Measurements from ENCODE around the gene LINGO3. TPM values are rescaled to one million over a fixed set of nuclear protein-coding genes. Genes with fewer than 3 reads are reported as not detected.
"Not testable (repeated sequence)": the region's sequence is repeated elsewhere in the genome, so short reads cannot be mapped to it uniquely, and the experiment has no call there.

Gene LINGO3
- total RNA-seq (2014; rRNA removed; shearing (Covaris generic); ENCODE audit: low replicate concordance), result not detected in 2 replicates

DNA sequence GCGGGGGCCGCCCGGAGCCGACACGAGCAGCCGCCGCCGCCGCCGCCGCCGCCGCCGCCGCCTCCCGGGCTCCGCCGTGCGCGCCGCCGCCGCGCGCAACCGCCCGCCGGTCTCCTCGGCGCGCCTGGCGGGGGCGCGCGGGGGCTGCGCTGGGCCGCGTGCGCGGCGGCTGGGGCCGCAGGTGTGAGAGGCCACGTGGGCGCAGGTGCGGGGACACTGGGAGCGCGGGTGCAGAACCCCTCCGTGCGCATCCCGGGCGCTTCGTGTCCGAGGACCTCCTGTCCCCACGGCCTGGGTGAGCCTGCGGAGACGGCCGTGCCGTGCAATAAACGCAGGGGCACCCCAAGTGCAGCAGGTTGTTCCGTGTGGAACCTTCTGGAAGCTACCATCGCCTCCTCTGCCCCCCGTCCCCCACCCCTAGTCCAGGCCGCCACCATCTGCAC is at the start of gene LINGO3:
Gene LINGO3, minus strand, starts transcription at position 41 of the 443 bp plus-strand sequence. CDS start 16,378 bp downstream, outside the sequence.
- in situ Hi-C loops (cut with HindIII; ENCODE audit: low pct_unique_long_range_greater_than_20kb, low sequenced_read_pairs), result no loop called here
- DNase-seq (ENCODE audit: low read depth), result no peak

DNA sequence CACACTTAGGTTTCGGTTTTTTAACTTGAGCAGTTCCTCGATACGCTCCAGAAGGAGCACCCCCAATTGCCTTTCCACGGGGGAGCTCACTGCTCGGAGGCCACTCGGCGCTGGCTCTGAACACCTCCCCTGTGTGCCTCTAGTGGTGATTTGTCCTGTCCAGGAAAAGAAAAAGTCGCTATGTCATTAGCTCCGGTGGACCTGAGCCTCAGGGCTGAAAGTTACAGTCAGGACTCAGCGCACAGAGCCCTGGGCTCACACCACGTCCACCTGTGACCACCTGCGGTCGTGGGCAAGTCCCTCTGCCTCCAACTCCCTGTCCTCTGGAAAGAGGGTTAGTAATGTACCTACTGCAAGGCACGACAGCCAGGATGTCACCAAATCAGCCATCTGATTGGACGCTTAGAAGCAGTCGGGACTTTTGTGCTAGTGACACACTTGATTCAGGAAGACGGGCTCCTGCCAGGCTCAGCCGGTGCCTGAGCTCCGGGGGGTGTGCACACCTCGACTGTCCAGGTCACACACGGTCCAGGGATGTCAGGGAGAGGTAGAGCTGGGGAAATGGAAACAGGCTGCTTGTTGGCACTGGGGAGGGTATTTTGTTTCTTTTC is 48.2 kb upstream of the LINGO3 start:
- DNase-seq (ENCODE audit: low read depth), result no peak
- in situ Hi-C loops (cut with HindIII; ENCODE audit: low pct_unique_long_range_greater_than_20kb, low sequenced_read_pairs), result no loop called here

DNA sequence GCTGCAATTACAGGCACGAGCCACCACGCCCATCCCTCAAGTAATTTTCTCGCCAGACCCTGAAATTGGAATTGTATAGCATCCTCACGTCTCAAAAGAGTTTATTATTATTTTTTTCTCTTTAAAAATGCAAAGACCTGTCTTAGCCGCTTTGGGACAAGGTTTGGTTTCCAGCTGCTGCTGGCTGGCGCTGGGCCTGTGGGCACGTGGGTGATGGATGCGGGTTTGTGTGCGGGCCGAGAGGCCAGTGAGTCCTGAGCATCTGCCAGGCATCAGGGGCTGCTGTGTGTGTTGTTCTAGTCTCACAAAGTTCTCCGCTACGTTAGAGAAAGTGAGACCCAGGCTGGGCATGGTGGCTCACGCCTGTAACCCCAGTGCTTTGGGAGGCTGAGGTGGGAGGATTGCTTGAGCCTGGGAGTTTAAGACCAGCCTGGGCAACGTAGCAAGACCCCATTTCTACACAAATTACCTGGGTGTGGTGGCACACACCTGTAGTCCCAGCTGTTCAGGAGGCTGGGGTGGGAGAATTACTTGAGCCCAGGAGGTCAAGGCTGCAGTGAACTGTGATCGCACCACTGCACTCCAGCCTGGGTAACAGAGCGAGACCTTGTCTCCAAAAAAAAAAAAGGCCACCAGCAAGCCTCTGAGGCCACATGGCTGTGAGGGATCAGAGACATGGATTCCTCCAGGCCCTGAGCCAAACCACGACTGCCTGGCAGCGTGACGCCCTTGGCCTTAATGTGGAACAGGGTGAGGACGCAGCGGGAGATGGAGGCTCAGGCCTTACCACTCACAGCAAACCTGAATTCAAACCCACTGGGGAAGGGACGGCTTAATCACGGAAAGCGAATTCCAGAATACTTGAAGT is 47.4 kb upstream of the LINGO3 start:
- in situ Hi-C loops (cut with HindIII; ENCODE audit: low pct_unique_long_range_greater_than_20kb, low sequenced_read_pairs), result no loop called here
- peak; percentile 6 for DNase-seq (ENCODE audit: low read depth)

DNA sequence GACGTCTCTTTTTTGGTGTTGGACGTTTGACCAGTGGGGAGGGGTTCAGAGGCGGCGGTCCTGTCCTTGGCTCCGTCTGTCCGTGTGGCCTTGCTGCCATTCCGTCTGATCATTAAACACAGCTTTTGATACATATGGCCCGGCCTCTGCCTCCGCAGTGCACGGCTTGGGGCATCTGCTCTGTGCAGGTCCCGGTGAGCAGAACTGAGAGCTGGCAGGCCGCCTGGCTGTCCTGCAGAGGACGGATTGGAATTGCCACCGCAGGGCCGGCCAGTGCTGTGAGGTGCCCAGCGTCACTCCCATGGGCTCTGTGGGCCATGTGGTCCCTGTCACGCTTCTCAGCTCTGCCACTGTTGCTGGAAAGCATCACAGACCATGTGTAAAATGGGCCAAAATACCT is 46.7 kb upstream of the LINGO3 start:
- in situ Hi-C loops (cut with HindIII; ENCODE audit: low pct_unique_long_range_greater_than_20kb, low sequenced_read_pairs), result no loop called here
- no peak for DNase-seq (ENCODE audit: low read depth)

GRCh38 chr19:2353887-2354592 is 46.1 kb upstream of the LINGO3 start:
- DNase-seq (ENCODE audit: low read depth), result no peak
- in situ Hi-C loops (cut with HindIII; ENCODE audit: low pct_unique_long_range_greater_than_20kb, low sequenced_read_pairs), result no loop called here

GRCh38 chr19:2353159-2353886 is 45.4 kb upstream of the LINGO3 start:
- in situ Hi-C loops (cut with HindIII; ENCODE audit: low pct_unique_long_range_greater_than_20kb, low sequenced_read_pairs), result no loop called here

DNA sequence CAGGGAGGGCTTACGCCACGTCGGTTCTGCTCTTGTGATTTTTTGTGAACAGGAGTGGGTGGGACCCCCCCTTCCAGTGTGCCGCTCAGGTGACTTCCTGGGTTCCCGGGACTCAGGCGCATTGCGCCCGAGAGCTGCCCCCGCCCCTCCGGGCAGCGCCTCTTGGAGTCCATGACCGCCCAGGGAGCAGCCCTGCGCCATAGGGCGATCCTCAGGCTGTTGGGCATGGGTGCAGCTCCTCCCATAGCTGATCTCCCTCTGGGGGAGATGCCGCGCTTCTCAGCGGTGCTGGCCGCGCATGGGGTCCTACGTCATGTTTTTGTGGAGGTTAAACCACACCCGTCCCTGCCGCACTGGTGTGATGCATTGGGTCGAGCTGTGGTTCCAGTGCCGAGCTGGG is 44.2 kb upstream of the LINGO3 start:
- in situ Hi-C loops (cut with HindIII; ENCODE audit: low pct_unique_long_range_greater_than_20kb, low sequenced_read_pairs), result no loop called here
- DNase-seq (ENCODE audit: low read depth), result no peak

More at GRCh38 chr19:2353159-2353886, 45.4 kb upstream of the LINGO3 start:
- DNase-seq (ENCODE audit: low read depth), result no peak

DNA sequence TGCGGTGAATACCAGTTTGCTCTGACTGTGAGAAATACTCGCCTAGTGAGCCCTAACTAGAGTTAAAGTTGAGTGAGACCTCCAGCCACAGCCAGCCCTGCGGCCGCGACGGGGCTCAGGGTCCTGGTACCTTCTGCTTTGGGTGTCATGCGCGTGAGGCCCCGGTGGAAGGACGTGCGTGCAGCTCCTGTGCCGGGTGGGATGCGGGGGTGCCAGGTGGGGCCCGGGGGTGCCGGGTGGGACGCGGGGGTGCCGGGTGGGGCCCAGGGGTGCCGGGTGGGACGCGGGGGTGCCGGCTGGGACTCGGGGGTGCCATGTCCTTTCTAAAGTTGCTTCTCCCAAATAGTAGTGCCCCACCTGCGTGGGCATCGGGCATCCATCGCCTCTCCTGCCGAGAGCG is 43.6 kb upstream of the LINGO3 start:
- DNase-seq (ENCODE audit: low read depth), result no peak
- in situ Hi-C loops (cut with HindIII; ENCODE audit: low pct_unique_long_range_greater_than_20kb, low sequenced_read_pairs), result no loop called here

GRCh38 chr19:2350656-2351055 is 42.7 kb upstream of the LINGO3 start:
- no peak for DNase-seq (ENCODE audit: low read depth)
- in situ Hi-C loops (cut with HindIII; ENCODE audit: low pct_unique_long_range_greater_than_20kb, low sequenced_read_pairs), result no loop called here

GRCh38 chr19:2349818-2350217 is 41.9 kb upstream of the LINGO3 start:
- DNase-seq (ENCODE audit: low read depth); in situ Hi-C loops (cut with HindIII; ENCODE audit: low pct_unique_long_range_greater_than_20kb, low sequenced_read_pairs): not testable (repeated sequence)

GRCh38 chr19:2345794-2346663 is 38.1 kb upstream of the LINGO3 start:
- in situ Hi-C loops (cut with HindIII; ENCODE audit: low pct_unique_long_range_greater_than_20kb, low sequenced_read_pairs), result no loop called here
- no peak for DNase-seq (ENCODE audit: low read depth)

- no peak for DNase-seq (ENCODE audit: low read depth)
- in situ Hi-C loops (cut with HindIII; ENCODE audit: low pct_unique_long_range_greater_than_20kb, low sequenced_read_pairs), result no loop called here
These were observed 37.1 kb upstream of the LINGO3 start for GRCh38 chr19:2345076-2345475.

DNA sequence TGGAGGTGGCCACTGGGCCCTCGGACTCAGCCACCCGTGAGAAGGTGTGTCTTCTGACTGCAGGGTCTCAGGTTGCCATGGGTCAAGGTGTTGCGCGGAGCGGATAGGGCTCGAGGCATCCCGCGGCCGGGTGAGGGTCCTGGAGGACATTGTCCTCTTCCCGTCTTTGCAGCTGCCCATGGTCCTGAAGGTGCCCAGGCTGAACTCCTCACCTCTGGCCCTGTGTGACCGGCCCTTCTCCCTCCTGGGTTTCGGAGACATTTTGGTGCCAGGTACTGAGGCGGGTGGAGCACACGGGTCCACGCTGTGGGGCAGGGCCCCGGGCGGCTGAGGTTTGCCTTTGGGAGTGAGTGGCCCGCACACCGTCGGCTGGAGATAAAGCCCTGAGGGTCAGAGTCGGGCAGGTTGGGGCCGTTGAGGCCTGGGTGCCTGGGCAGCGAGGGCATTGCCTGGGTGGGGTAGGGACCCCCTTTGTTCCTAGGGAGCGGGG is 36.5 kb upstream of the LINGO3 start:
- DNase-seq (ENCODE audit: low read depth), result no peak
- in situ Hi-C loops (cut with HindIII; ENCODE audit: low pct_unique_long_range_greater_than_20kb, low sequenced_read_pairs), result no loop called here

- no peak for DNase-seq (ENCODE audit: low read depth)
- in situ Hi-C loops (cut with HindIII; ENCODE audit: low pct_unique_long_range_greater_than_20kb, low sequenced_read_pairs), result no loop called here
These were observed 35.5 kb upstream of the LINGO3 start for GRCh38 chr19:2343289-2343982.

DNA sequence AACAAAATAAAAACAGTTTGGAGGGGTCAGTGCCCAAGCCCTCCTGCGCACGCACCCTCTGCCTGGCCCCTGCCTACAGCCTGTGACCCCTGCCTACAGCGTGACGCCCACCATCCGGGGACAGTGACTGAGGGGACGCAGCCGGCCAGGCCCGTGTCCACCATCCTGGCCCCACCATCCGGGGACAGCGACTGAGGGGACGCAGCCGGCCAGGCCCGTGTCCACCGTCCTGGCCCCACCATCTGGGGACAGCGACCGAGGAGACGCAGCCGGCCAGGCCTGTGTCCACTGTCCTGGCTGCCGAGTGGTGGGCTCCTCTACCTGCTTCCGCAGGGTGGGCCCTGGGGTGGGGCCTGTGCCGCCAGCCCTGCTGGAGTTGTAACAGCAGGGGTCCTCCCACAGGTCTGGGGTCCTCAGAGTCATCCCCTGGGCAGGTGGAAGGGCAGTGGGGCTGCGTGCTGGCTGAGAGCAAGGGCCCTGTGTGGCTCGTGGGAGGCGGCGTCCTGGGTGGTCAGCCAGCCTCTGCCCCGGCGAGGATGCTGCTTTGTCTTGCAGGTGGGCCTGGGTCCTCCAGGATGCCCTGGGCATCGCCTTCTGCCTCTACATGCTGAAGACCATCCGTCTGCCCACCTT is 34.8 kb upstream of the LINGO3 start:
- in situ Hi-C loops (cut with HindIII; ENCODE audit: low pct_unique_long_range_greater_than_20kb, low sequenced_read_pairs), result no loop called here
- no peak for DNase-seq (ENCODE audit: low read depth)

- DNase-seq (ENCODE audit: low read depth), result no peak
- in situ Hi-C loops (cut with HindIII; ENCODE audit: low pct_unique_long_range_greater_than_20kb, low sequenced_read_pairs), result no loop called here
These were observed 34.0 kb upstream of the LINGO3 start for GRCh38 chr19:2341982-2342381.
